Motor neuron (in vitro differentiated cells): Measurements from ENCODE around the gene GATA5. TPM values are rescaled to one million over a fixed set of nuclear protein-coding genes. Genes with fewer than 3 reads are reported as not detected.

Experiments
- ATAC-seq, 8 experiments: fragments of 200-7000 bp; cut with Tn5 transposase; replicated peaks in 6 of 8; 2 replicates each; pipeline ENCODE4 v1.8.0; 2021; ENCODE audit warnings: mild to moderate bottlenecking in 8 of 8, moderate library complexity in 8 of 8
- H3K27ac ChIP-seq, 2 donors: fragments of 250-450 bp; sonication (Bioruptor Pico); 2 replicates each; pipeline ENCODE4 v1.9.0; 2021; ENCODE audit warnings: antibody characterized with exemption in 2 of 2, mild to moderate bottlenecking in 2 of 2, moderate library complexity in 1 of 2
- H3K4me1 ChIP-seq, 2 donors: fragments of 250-450 bp; sonication (Bioruptor Pico); replicated peaks in 1 of 2; 2 replicates each; pipeline ENCODE4 v1.6.1; 2021; ENCODE audit warnings: antibody characterized with exemption in 2 of 2, mild to moderate bottlenecking in 2 of 2, moderate library complexity in 1 of 2
- H3K4me3 ChIP-seq, 5 donors: fragments of 250-450 bp; sonication (Bioruptor Pico); 2 replicates each; pipeline ENCODE4 v1.9.0; 2021; ENCODE audit warnings: antibody characterized with exemption in 5 of 5, mild to moderate bottlenecking in 5 of 5, moderate library complexity in 4 of 5
- WGBS, 10 experiments: fragments of 450-650 bp; shearing (Covaris generic); methylation state at CpG; one replicate each; pipeline ENCODE4 v1.0.0; 2022; 5-methylcytosine and 5-hydroxymethylcytosine counted together
- in situ Hi-C, 9 experiments: fragments of 400-800 bp; cut with MboI; loops; one replicate each; pipeline ENCODE4 v1.15.0; 2021; ENCODE audit warnings: low sequenced_read_pairs in 9 of 9, low pct_unique_long_range_greater_than_20kb in 2 of 9; ENCODE audit not compliant: unreplicated experiment in 9 of 9
- total RNA-seq, 8 experiments: library from RNA; unstranded; fragments of 300-600 nt; gene quantifications; 2 replicates each; pipeline versions ENCODE4 v1.2.3 to v1.2.4, GENCODE V29; 2022

The GATA5 gene
- total RNA-seq, 8 experiments from 2014 or later, result 0.11 to 0.58 (median 0.19) TPM; not detected in 2

DNA sequence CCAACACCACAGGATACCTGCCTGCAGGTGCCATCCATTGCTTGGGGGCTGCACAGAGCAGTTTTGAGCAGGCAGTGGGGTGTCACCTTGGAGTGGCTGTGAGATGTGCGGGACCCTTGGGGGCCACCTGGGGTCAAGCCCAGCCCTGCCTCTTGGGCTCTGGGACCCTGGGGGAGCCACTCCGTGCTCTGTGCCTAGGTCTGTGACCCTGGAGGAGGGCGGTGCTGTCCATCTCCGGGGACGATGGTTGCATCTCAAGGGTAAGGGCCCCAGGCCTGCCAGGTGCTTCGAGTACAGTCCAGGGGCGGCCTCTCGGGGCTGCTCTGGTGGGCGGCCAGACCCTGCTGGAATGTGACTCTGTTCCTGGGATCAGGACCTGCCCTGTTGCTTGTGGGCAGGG is 8.7 kb upstream of the GATA5 start:
- in situ Hi-C loops, result loop anchor here in 2 of 9 experiments (25.0 kb wide), 1 partner anchor 128 kb away; no protein-coding TSS in a partner anchor
- H3K4me1 ChIP-seq, result peaks cover 44 to 61% of the 10 kb centered on the region in 2 donors
- WGBS, 10 experiments, result 67 to 80% methylated on average over 2 to 3 of the region's 9 CpGs; no CpG with 5 or more reads in 8 of the 10 experiments
- no peak for ATAC-seq
- no peak overlapping the region for H3K27ac ChIP-seq
- no peak overlapping the region for H3K4me3 ChIP-seq

DNA sequence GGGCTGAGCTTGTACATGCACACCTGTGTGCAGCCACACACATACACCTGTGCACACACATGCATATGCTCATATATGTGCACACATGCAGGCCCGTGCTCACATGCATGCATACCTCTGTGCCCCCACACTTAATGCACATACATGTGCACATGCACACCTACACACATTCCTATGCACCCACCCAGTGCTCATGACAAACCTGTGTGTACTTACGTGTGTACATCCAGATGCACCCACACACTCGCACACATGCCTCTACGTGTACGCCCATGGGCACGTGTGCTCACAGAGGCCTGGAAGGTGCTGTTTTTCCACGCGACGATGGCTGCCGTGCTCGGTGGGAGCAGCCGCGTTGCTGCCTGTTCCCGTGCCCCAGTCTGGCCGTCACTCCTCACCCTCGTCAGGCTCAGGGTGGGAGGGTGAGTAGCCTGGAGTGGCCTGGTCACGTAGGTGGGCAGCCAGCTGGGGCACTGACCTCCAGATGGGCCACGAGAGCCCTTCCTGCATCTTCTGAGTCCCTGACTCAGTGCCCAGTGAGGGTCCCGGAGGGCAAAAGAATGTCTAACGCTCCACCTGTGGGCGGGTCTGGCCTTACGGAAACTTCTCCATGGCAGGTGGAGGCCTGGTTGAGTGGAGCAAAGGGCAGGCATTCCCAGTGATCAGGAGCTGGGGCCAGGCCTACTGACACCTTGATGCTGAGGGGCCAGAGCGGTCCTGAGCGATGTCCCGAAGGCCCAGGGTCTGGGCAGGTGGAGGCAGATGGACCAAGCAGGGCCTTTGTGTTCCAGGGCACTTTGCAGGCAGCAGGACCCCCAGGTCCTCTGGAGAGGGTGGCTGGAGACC is 8.0 kb upstream of the GATA5 start:
- H3K4me1 ChIP-seq, result peaks cover 44 to 61% of the 10 kb centered on the region in 2 donors
- H3K27ac ChIP-seq, result no peak overlapping the region
- WGBS, 10 experiments, result 60 to 100% (median 79%) methylated on average over 1 to 10 of the region's 25 CpGs; no CpG with 5 or more reads in 4 of the 10 experiments
- H3K4me3 ChIP-seq, result no peak overlapping the region
- in situ Hi-C loops, result loop anchor here in 2 of 9 experiments (25.0 kb wide), 1 partner anchor 128 kb away; no protein-coding TSS in a partner anchor
- ATAC-seq, result no peak

DNA sequence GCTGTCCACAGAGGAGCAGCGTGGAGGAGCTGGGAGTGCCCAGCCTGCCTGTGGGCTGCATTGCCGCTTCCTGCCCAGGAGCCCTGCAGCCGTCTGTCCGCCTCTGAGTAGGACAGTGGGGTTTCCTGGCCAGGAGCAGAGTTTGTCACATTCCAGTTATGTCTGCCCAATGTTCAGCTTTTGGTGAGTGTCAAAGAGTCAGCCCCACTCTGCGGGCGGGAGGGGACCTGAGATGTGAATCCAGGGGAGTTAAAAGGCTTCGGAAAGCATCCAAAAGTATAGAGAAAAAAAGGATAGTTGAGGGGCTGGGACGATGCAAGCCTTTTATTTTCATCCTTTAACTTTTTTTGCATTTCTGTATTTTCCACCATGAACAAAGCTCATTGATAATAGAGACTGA is 7.2 kb upstream of the GATA5 start:
- 40 to 100% (median 60%) methylated on average over 1 to 6 of the region's 8 CpGs; no CpG with 5 or more reads in 3 of the 10 experiments for WGBS, 10 experiments

DNA sequence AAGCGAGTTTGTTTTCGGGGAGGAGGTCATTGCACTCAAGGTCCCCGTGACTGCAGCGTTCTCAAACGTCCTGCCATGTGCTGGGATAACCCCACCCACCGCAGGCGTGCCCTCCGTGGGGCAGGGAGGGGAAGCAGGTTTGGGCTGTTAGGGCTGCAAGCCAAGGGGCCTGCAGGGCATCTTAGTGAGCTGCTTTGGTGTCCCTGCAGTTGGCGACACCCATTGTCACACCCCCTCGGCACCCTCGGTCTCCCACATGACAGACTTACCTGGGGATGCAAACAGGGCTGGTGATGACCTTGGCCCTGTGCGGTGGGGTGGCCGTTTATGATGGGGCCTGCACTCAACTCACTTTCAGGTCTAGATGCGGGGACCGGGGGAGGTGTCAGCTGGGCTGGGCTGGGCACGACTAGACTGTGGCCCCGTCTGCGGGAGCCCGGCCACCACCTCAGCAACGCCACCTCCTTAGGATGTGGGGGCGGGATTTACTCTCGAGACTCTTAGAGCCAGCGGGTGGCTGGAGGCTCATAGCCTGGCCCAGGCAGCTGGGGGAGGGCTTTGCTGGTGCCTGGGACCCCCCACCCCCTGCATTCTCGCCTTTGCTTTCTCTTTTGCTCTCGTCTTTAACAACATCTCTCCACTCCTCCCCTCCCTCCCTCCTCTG is 6.5 kb upstream of the GATA5 start:
- peaks cover 40 to 55% of the 10 kb centered on the region in 2 donors for H3K4me1 ChIP-seq
- H3K4me3 ChIP-seq, result no peak overlapping the region
- H3K27ac ChIP-seq, result no peak overlapping the region
- in situ Hi-C loops, result loop anchor here in 2 of 9 experiments (25.0 kb wide), 1 partner anchor 130 kb away; no protein-coding TSS in a partner anchor
- peak in 2 of 8 experiments; percentile 10 to 32 for ATAC-seq
- 40 to 80% (median 61%) methylated on average over 1 to 7 of the region's 25 CpGs; no CpG with 5 or more reads in 6 of the 10 experiments for WGBS, 10 experiments

More for the DNA sequence above, 7.2 kb upstream of the GATA5 start:
- Histone ChIP-seq H3K27ac (no peak overlapping the region), H3K4me3 (no peak overlapping the region), H3K4me1 (peaks cover 44 to 61% of the 10 kb centered on the region in 2 donors)
- no peak for ATAC-seq
- in situ Hi-C loops, result loop anchor here in 2 of 9 experiments (25.0 kb wide), 1 partner anchor 129 kb away; no protein-coding TSS in a partner anchor

DNA sequence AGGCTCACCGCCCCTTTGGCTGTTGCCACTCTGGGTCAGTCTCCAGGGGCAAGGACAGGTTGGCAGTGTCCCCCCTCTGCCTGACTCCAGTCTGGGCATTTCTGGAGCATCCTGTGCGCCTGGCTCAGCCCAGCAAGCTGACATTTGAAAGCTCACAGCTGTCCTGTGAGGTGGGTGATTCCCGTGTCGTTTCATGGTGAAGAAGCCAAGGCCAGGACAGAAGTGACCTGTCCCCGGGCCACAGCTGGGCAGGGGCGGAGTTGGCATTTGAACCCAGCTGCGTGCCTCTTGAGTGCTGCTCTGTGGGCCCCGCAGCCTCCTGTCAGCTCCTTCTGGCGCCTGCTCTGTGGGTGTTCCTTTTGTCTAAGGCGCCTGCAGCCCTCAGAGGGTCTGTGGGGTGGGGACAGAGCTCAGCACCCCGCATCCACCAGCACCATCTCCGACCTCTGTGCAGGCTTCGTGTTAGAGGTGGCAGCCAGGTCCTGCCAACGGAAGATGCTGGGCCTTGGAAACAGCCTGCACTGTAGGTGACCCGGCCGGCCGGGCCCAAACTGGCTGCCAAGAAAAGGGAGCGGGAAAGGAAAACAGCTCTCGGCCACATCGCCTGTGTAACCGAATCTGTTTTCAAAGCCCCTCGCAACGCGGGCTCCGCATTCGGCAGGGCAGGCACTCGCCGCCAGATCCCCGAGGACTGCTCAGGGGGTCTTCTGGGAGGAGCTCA is 5.8 kb upstream of the GATA5 start:
- 0 to 43% (median 26%) methylated on average over 2 to 10 of the region's 29 CpGs; no CpG with 5 or more reads in 5 of the 10 experiments for WGBS, 10 experiments
- in situ Hi-C loops, result loop anchor here in 2 of 9 experiments (25.0 kb wide), 1 partner anchor 131 kb away; no protein-coding TSS in a partner anchor
- no peak overlapping the region for H3K27ac ChIP-seq
- peaks cover 34 to 48% of the 10 kb centered on the region in 2 donors for H3K4me1 ChIP-seq
- peak in 4 of 8 experiments; percentile 3 to 18 (median 16) for ATAC-seq
- no peak overlapping the region for H3K4me3 ChIP-seq

DNA sequence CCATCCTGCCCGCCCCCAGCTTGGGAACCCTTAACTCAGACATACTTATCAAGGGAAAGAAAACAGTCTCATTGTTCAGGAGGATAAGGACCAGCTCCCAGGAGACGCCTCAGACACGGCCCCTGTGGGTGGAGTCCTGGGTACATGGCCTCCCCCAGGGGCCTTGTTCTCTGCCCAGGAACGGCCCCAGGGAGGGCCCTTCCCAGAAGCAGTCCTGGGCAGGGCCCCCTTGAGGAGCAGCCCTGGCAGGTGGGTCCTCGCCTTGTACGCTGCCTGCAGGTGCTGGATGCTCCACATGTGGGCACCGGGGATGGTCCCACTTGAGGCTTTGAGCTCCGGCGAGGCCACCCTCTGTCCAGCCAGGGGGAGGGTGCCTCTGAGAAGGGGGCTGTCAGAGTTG is 4.5 kb upstream of the GATA5 start:
- H3K27ac ChIP-seq, result no peak overlapping the region
- H3K4me3 ChIP-seq, result no peak overlapping the region
- WGBS, 10 experiments, result no CpG with 5 or more reads among the region's 9 CpGs
- peak in 1 of 8 experiments; percentile 32 for ATAC-seq
- H3K4me1 ChIP-seq, result peaks cover 38 to 42% of the 10 kb centered on the region in 2 donors
- in situ Hi-C loops, result loop anchor here in 2 of 9 experiments (25.0 kb wide), 1 partner anchor 132 kb away; no protein-coding TSS in a partner anchor

DNA sequence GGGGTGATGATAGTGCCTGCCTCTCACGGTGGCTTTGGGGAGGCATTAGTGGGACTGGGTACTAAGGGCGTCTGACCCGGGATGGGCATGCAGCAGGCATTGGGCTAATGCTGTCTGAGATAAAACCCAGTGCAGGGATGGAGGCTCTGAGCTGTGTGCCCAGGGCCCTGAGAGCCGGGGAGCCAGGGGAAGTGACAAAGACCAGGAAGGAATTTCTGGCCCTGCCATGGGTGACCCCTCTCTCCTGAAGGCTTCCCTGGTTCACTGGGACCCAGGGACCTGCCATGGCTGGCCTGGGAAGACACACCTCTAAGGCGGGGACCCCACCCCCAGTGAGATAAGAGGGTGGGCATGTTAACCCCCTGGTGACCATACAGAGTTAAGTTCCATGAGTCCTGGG is 3.9 kb upstream of the GATA5 start:
- peaks cover 35 to 41% of the 10 kb centered on the region in 2 donors for H3K4me1 ChIP-seq
- in situ Hi-C loops, result loop anchor here in 2 of 9 experiments (25.0 kb wide), 1 partner anchor 133 kb away; no protein-coding TSS in a partner anchor
- H3K4me3 ChIP-seq, result no peak overlapping the region
- ATAC-seq, result no peak
- H3K27ac ChIP-seq, result no peak overlapping the region
- WGBS, 10 experiments, result 55% methylated on average over 2 of the region's 5 CpGs; no CpG with 5 or more reads in 9 of the 10 experiments

DNA sequence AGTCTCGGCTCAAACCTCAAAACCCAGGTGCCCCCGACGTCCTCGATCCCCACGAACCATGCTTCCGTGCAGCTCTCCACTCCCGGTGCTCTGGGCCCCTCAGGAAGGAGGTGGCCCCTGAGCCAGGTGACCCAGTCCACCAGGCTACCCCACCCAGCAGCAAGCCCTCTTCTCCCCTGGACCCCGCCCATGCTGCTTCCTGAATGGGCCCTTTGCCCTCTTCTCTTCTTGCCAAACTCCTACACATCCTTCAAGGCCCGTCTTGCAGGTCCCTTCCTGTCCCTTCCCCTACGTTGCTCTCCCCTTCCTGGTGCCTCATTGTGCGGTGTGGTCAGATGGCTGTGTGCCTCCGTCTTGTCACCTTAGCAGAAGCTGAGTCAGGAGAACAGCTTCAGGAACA is 3.4 kb upstream of the GATA5 start:
- H3K4me3 ChIP-seq, result no peak overlapping the region
- in situ Hi-C loops, result loop anchor here in 2 of 9 experiments (25.0 kb wide), 1 partner anchor 133 kb away; no protein-coding TSS in a partner anchor
- H3K27ac ChIP-seq, result no peak overlapping the region
- no peak for ATAC-seq
- peaks cover 40 to 45% of the 10 kb centered on the region in 2 donors for H3K4me1 ChIP-seq
- 0 to 94% (median 17%) methylated on average over 1 to 6 of the region's 12 CpGs; no CpG with 5 or more reads in 5 of the 10 experiments for WGBS, 10 experiments

DNA sequence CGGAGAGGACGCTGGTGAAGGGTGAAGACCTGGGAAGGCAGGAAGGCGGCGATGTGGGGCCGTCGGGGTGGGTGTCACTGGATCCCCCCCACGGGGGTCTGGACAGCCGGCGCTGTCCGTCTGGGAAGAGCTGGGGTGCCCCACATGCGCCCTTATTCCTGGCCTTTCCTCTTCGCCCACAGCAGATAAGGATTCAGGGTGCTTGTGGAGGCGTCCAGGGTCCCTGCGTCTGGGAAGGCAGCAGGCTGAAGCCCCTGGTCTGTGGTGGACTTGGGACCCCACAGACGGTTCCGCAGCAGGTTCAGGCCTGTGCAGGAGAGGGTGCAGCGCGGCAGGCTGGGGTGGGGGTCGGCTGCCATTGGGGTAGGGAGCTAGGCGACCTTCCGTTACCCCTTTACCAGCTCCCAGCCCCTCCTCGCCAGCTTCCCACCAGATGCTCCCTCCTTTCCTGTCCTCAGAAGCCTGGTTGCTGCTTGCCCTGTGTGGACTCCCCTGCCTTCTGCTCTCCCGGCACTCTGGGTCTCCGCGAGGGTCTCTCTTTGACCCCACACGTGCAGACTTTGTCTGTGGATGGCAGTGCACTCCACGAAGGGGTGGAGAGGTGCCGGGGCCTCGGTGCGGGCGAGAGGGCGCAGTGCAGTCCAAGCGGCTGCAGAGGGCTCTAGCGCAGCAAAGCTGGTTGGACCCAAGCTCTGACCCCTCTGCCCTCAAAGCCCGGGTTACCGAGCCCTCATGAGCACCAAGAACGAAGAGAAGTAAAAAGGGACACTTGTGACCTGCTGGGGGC is 2.1 kb upstream of the GATA5 start:
- WGBS, 10 experiments, result 0 to 44% (median 4%) methylated on average over 1 to 7 of the region's 37 CpGs; no CpG with 5 or more reads in 3 of the 10 experiments
- H3K4me3 ChIP-seq, result no peak overlapping the region
- H3K4me1 ChIP-seq, result peaks cover 46 to 50% of the 10 kb centered on the region in 2 donors
- no peak for ATAC-seq
- H3K27ac ChIP-seq, result no peak overlapping the region
- in situ Hi-C loops, result loop anchor here in 2 of 9 experiments (25.0 kb wide), 1 partner anchor 134 kb away; no protein-coding TSS in a partner anchor

DNA sequence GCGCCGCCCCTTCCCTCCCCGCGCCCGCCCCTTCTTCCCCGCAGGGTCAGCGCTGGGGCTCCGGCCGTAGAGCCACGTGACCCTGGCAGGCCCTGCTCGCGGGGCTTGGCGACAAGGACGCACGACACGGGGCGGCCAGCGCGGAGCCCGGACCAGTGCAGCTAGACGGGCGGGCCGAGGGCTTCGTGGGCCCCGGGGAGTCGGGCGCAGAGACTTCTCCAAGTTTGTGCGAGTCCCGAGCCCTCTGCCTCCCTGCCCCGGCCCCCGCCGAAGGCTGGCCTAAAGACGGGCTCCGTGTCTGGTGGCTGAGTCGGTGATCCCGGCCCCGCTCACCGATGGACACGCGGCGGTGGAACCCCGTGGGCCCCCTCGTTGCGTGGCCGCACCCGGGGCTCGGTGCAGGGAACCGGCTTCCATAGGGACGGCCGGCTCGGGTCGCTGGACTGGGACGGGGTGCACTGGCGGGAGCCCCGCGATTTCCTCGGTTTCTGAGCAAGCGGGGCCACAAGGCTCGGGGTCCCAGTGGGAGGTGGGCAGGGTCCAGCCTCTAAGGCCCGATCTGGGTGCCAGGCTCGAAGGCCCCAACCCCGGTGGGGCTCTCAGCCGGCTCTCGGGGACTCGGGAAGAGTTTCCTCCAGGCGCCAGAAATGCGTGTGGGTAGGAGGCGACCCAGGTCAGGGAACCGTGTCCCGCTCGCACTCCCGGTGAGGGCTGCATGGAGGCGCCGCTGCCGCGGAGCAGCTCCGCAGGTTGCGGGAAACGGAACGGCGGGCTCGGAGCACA is 452 bp upstream of the GATA5 start:
- H3K4me3 ChIP-seq, result peak overlapping the region in 3 of 5 donors; percentile 5 to 26 (median 12)
- 8 to 30% (median 18%) methylated on average over 2 to 20 of the region's 82 CpGs; no CpG with 5 or more reads in 5 of the 10 experiments for WGBS, 10 experiments
- ATAC-seq, result peak; percentile 24 to 79 (median 68)
- in situ Hi-C loops, result loop anchor here in 2 of 9 experiments (25.0 kb wide), 1 partner anchor 136 kb away; no protein-coding TSS in a partner anchor
- H3K4me1 ChIP-seq, result peaks cover 30 to 34% of the 10 kb centered on the region in 2 donors
- H3K27ac ChIP-seq, result no peak overlapping the region
